Keratinocyte (primary cell): ENCODE results near the gene MTERF2.

Experiments
- EZH2 ChIP-seq: IDR thresholded peaks from one replicate; pipeline ENCODE4 v1.6.1; 2012; ENCODE audit warnings: inconsistent platforms, mild to moderate bottlenecking, low read length, moderate library complexity
- TF ChIP-seq, protein P1 (sequence below), 3 experiments: IDR thresholded peaks in 1 of 3; conservative IDR thresholded peaks in 1 of 3; optimal IDR thresholded peaks in 1 of 3; 2 replicates in 2 of 3; 3 replicates in 1 of 3; pipeline versions ENCODE3 to v1.5.1; 2011; ENCODE audit warnings: low read length in 3 of 3, mild to moderate bottlenecking in 3 of 3, moderate library complexity in 2 of 3, control low read depth in 1 of 3, inconsistent platforms in 1 of 3; ENCODE audit not compliant: insufficient read depth in 2 of 3; ENCODE audit errors: extremely low read depth in 1 of 3

DNA sequence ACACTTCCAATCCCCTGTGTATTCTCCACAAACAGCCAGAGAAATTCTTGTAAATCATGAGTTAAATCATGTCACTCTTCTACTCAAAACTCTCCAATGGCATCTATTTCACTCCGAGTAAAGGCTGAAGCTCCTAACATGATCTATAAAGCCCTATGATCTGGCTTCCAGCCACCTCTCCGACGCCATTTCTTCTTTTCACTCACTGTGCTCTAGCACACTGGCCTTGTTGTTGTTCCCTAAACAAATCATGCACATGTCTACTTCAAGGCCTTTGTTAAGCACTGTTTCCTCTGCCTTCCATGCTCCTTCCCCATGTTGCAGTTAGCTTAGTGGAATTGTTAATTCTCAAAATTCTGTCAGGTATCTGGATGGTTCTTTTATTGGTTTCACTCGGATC lies 30.1 kb upstream of the MTERF2 start:
- TF ChIP-seq, protein P1, sequence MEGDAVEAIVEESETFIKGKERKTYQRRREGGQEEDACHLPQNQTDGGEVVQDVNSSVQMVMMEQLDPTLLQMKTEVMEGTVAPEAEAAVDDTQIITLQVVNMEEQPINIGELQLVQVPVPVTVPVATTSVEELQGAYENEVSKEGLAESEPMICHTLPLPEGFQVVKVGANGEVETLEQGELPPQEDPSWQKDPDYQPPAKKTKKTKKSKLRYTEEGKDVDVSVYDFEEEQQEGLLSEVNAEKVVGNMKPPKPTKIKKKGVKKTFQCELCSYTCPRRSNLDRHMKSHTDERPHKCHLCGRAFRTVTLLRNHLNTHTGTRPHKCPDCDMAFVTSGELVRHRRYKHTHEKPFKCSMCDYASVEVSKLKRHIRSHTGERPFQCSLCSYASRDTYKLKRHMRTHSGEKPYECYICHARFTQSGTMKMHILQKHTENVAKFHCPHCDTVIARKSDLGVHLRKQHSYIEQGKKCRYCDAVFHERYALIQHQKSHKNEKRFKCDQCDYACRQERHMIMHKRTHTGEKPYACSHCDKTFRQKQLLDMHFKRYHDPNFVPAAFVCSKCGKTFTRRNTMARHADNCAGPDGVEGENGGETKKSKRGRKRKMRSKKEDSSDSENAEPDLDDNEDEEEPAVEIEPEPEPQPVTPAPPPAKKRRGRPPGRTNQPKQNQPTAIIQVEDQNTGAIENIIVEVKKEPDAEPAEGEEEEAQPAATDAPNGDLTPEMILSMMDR (optimal IDR thresholded peaks at IDR 0.05 in 1 of 3, IDR thresholded peaks at IDR 0.05 in 1 of 3, conservative IDR thresholded peaks at IDR 0.05 in 1 of 3; ENCODE audit: extremely low read depth in 1 of 3, insufficient read depth in 2 of 3, low read length in 3 of 3) = no peak
- no peak for TF ChIP-seq EZH2
